CD8-positive, alpha-beta memory T cell (primary cell): ENCODE data around the gene SKOR2. TPM values are rescaled to one million over a fixed set of nuclear protein-coding genes. Genes with fewer than 3 reads are reported as not detected.
"Not testable (repeated sequence)": the region's sequence is repeated elsewhere in the genome, so short reads cannot be mapped to it uniquely, and the experiment has no call there.

ENCODE experiments used
- CTCF ChIA-PET: fragments of 350-600 bp; sonication (Branson Sonifier 250); formaldehyde crosslinking; loops from one replicate; lab custom pipeline; 2021; ENCODE audit warnings: antibody characterized with exemption; lab: Charles Lee
- POLR2A ChIA-PET: fragments of 350-600 bp; sonication (Branson Sonifier 250); formaldehyde crosslinking; loops from one replicate; lab custom pipeline; 2021; ENCODE audit warnings: antibody characterized with exemption; lab: Charles Lee
- DNase-seq, 5 donors: peaks; one replicate each; pipeline versions ENCODE4 v3.0.0 to v3.0.0-alpha.2; 2020 to 2022; ENCODE audit warnings: mixed read lengths in 1 of 5
- H3K27ac ChIP-seq: one replicate; pipeline ENCODE4 v1.7.0; 2013; ENCODE audit warnings: low read depth, mild to moderate bottlenecking, low read length, moderate library complexity
- H3K27me3 ChIP-seq: 2 replicates; pipeline ENCODE4 v1.7.0; 2013; ENCODE audit warnings: low read length, mild to moderate bottlenecking; ENCODE audit not compliant: insufficient read depth, poor library complexity, severe bottlenecking
- H3K36me3 ChIP-seq: 2 replicates; pipeline ENCODE4 v1.7.0; 2013; ENCODE audit warnings: mild to moderate bottlenecking, low read length, moderate library complexity; ENCODE audit not compliant: insufficient read depth
- H3K4me1 ChIP-seq: 2 replicates; pipeline ENCODE4 v1.7.0; 2013; ENCODE audit warnings: mild to moderate bottlenecking, low read length, moderate library complexity; ENCODE audit not compliant: insufficient read depth
- H3K4me3 ChIP-seq: 2 replicates; pipeline ENCODE4 v1.7.0; 2013; ENCODE audit warnings: mild to moderate bottlenecking, low read length
- H3K9me3 ChIP-seq: 2 replicates; pipeline ENCODE4 v1.7.0; 2013; ENCODE audit warnings: mild to moderate bottlenecking, low read length
- H3K27ac Mint-ChIP-seq, 8 donors: one replicate each; pipeline ENCODE4 v1.8.0; 2020 to 2021; ENCODE audit warnings: mixed read lengths in 8 of 8, mild to moderate bottlenecking in 6 of 8, inconsistent platforms in 3 of 8, moderate library complexity in 3 of 8
- H3K27me3 Mint-ChIP-seq, 2 donors: one replicate each; pipeline ENCODE4 v1.8.0; 2020 to 2021; ENCODE audit warnings: mixed read lengths in 2 of 2, mild to moderate bottlenecking in 1 of 2, moderate library complexity in 1 of 2
- H3K36me3 Mint-ChIP-seq, 3 donors: one replicate each; pipeline ENCODE4 v1.8.0; 2020 to 2021; ENCODE audit warnings: mixed read lengths in 3 of 3, inconsistent platforms in 1 of 3, mild to moderate bottlenecking in 1 of 3
- H3K4me1 Mint-ChIP-seq, 3 donors: one replicate each; pipeline ENCODE4 v1.8.0; 2020 to 2021; ENCODE audit warnings: mixed read lengths in 3 of 3, inconsistent platforms in 1 of 3, mild to moderate bottlenecking in 1 of 3
- H3K4me3 Mint-ChIP-seq, 7 donors: one replicate each; pipeline ENCODE4 v1.8.0; 2020 to 2021; ENCODE audit warnings: mixed read lengths in 7 of 7, mild to moderate bottlenecking in 6 of 7, moderate library complexity in 4 of 7, inconsistent platforms in 2 of 7
- H3K9me3 Mint-ChIP-seq, 5 donors: one replicate each; pipeline ENCODE4 v1.8.0; 2020 to 2022; ENCODE audit warnings: mixed read lengths in 5 of 5, mild to moderate bottlenecking in 3 of 5, moderate library complexity in 2 of 5, inconsistent platforms in 1 of 5
- polyA plus RNA-seq: library from polyadenylated mRNA; unstranded; fragments of 300-500 nt; fragmentation: Illumina TruSeq; gene quantifications from one replicate; pipeline ENCODE4 v1.2.3, GENCODE V29; 2021
- total RNA-seq, 2 experiments: library from RNA; stranded (reverse); gene quantifications; one replicate each; pipeline ENCODE4 v1.2.3, GENCODE V29; 2021

The SKOR2 gene
- total and polyA plus RNA-seq, 3 experiments from 2014 or later: not detected

DNA sequence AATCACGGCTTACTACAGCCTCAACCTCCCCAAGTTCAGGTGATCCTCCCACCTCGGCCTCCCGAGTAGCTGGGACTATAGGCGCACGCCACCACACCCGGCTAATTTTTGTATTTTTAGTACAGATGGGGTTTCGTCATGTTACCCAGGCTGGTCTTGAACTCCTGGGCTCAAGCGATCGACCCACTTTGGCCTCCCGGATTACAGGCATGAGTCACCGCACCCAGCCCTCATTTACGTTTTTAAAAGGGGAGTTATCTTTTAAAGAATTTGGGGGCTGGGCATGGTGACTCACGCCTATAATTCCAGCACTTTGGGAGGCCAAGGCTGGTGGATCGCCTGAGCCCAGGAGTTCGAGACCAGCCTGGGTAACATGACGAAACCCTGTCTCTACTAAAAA, 93.1 kb downstream of the SKOR2 start:
- H3K9me3 Mint-ChIP-seq, H3K27me3 Mint-ChIP-seq, H3K36me3 ChIP-seq, DNase-seq, H3K4me3 Mint-ChIP-seq, H3K4me3 ChIP-seq, POLR2A ChIA-PET, H3K27me3 ChIP-seq, H3K9me3 ChIP-seq, H3K27ac Mint-ChIP-seq, CTCF ChIA-PET, H3K4me1 ChIP-seq, H3K27ac ChIP-seq: not testable (repeated sequence)
- peaks cover 13 to 24% (median 14%) of the 10 kb centered on the region in 3 donors for H3K4me1 Mint-ChIP-seq
- H3K36me3 Mint-ChIP-seq: peaks cover 0 to 30% (median 1%) of the 10 kb centered on the region in 3 donors

Other genes starting within 250 kb of the SKOR2 start
- not detected for gene ELOA2, start 216.0 kb downstream of the SKOR2 start, total RNA-seq
- gene ELOA2, start 216.0 kb downstream of the SKOR2 start, polyA plus RNA-seq: not detected
- 10 to 100 TPM; 25.6 to 27.3 TPM for gene HDHD2, start 101.2 kb downstream of the SKOR2 start, total RNA-seq
- gene HDHD2, start 101.2 kb downstream of the SKOR2 start, polyA plus RNA-seq: 45.7 TPM
- 10 to 100 TPM; 15.6 to 19.0 TPM for gene IER3IP1, start 75.3 kb downstream of the SKOR2 start, total RNA-seq
- 20.9 TPM for gene IER3IP1, start 75.3 kb downstream of the SKOR2 start, polyA plus RNA-seq